ENCODE data around the gene DUSP22.

Gene DUSP22

DNA sequence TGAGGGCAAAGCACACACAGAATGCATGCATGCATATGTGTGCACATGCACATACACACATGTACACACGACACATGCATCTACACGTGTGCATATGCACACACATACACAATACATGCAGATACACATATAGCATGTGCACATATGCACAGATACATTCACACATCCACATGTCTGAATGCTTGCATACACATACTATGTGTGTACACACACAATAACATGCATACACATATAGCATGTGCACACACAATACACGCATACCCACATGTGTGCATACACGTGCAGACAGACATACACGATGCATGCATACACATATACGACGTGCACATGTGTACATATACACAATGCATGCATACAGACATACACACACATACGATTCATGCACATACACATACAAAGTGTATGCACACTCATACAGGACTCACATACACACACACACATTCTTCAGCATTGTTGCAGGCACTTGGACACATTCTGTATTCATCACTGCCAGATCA lies 75.1 kb downstream of the DUSP22 start:
- no peak overlapping the region for H3K4me2 ChIP-seq (ENCODE audit: low read length)
- no peaks in the 10 kb centered on the region for H3K79me2 ChIP-seq (ENCODE audit: control insufficient read depth, low read length)
- H4K20me1 ChIP-seq (ENCODE audit: control insufficient read depth, insufficient read depth, low read depth, low read length), result no peaks in the 10 kb centered on the region
- H3K36me3 ChIP-seq (ENCODE audit: control insufficient read depth, low read length), result no peaks in the 10 kb centered on the region
- peaks cover 16% of the 10 kb centered on the region for H3K27me3 ChIP-seq (ENCODE audit: control insufficient read depth, low read length)
- H3K4me3 ChIP-seq (ENCODE audit: low read length), result no peak overlapping the region
- H3F3A ChIP-seq (ENCODE audit: control insufficient read depth, insufficient read depth), result no peaks in the 10 kb centered on the region
- no peak overlapping the region for H3K27ac ChIP-seq (ENCODE audit: low read depth, low read length)
- TF ChIP-seq EZH2phosphoT487 (IDR thresholded peaks at IDR 0.05; ENCODE audit: borderline replicate concordance, low read length), result no peak
- TF ChIP-seq, protein P1, sequence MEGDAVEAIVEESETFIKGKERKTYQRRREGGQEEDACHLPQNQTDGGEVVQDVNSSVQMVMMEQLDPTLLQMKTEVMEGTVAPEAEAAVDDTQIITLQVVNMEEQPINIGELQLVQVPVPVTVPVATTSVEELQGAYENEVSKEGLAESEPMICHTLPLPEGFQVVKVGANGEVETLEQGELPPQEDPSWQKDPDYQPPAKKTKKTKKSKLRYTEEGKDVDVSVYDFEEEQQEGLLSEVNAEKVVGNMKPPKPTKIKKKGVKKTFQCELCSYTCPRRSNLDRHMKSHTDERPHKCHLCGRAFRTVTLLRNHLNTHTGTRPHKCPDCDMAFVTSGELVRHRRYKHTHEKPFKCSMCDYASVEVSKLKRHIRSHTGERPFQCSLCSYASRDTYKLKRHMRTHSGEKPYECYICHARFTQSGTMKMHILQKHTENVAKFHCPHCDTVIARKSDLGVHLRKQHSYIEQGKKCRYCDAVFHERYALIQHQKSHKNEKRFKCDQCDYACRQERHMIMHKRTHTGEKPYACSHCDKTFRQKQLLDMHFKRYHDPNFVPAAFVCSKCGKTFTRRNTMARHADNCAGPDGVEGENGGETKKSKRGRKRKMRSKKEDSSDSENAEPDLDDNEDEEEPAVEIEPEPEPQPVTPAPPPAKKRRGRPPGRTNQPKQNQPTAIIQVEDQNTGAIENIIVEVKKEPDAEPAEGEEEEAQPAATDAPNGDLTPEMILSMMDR (IDR thresholded peaks at IDR 0.05; ENCODE audit: low read depth, low read length, poor library complexity, severe bottlenecking), result no peak
- peaks cover 32% of the 10 kb centered on the region for H3K9me3 ChIP-seq (ENCODE audit: control insufficient read depth, insufficient read depth, low read length)
- H3K4me1 ChIP-seq (ENCODE audit: control insufficient read depth, low read length), result no peaks in the 10 kb centered on the region
- no peaks in the 10 kb centered on the region for H3K9me2 ChIP-seq (replicated peaks; ENCODE audit: control insufficient read depth, low read length)

DNA sequence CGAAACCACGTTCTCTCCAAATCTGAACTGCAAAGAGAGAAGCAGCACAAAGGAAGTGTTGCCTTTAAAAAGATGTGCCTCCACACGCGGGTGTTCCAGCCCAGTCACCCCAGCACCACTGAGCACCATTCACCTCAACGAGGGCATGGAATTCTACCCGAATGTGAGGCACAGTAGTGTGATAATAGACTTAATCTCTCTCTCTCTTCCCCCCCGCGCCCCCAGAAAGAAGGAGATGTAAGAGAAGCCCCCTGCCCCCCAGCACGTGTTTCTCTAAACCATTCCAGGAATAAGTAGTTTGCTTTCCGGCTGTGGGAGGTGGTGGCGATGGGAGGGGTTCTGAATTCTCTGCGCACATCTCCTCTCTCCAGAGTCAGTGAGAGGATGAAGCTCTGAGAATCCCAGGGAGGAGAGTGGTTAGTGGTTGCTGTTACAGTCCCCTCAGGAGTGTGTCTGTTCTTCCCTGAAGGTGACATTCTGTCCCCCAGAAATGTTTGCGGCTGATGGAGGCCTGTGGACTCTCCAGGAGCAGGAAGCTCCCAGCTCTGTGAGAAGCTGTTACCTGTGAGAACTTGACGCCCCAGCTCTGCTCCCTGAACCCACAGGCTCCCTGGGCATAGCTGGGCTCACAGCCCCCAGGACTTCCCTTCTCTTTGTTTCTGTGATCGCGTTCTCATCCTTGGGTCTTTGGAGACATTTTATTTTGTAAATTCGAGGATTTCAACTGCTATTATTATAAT lies 75.8 kb downstream of the DUSP22 start:
- no peaks in the 10 kb centered on the region for H3K79me2 ChIP-seq (ENCODE audit: control insufficient read depth, low read length)
- no peak overlapping the region for H3K27ac ChIP-seq (ENCODE audit: low read depth, low read length)
- H3K4me3 ChIP-seq (ENCODE audit: low read length), result no peak overlapping the region
- peaks cover 16% of the 10 kb centered on the region for H3K27me3 ChIP-seq (ENCODE audit: control insufficient read depth, low read length)
- no peaks in the 10 kb centered on the region for H4K20me1 ChIP-seq (ENCODE audit: control insufficient read depth, insufficient read depth, low read depth, low read length)
- H3K4me2 ChIP-seq (ENCODE audit: low read length), result no peak overlapping the region
- no peaks in the 10 kb centered on the region for H3K4me1 ChIP-seq (ENCODE audit: control insufficient read depth, low read length)
- no peaks in the 10 kb centered on the region for H3K9me2 ChIP-seq (replicated peaks; ENCODE audit: control insufficient read depth, low read length)
- no peaks in the 10 kb centered on the region for H3K36me3 ChIP-seq (ENCODE audit: control insufficient read depth, low read length)
- H3F3A ChIP-seq (ENCODE audit: control insufficient read depth, insufficient read depth), result no peaks in the 10 kb centered on the region
- TF ChIP-seq, protein P1 (IDR thresholded peaks at IDR 0.05; ENCODE audit: low read depth, low read length, poor library complexity, severe bottlenecking), result no peak
- TF ChIP-seq EZH2phosphoT487 (IDR thresholded peaks at IDR 0.05; ENCODE audit: borderline replicate concordance, low read length), result no peak
- H3K9me3 ChIP-seq (ENCODE audit: control insufficient read depth, insufficient read depth, low read length), result peaks cover 37% of the 10 kb centered on the region

DNA sequence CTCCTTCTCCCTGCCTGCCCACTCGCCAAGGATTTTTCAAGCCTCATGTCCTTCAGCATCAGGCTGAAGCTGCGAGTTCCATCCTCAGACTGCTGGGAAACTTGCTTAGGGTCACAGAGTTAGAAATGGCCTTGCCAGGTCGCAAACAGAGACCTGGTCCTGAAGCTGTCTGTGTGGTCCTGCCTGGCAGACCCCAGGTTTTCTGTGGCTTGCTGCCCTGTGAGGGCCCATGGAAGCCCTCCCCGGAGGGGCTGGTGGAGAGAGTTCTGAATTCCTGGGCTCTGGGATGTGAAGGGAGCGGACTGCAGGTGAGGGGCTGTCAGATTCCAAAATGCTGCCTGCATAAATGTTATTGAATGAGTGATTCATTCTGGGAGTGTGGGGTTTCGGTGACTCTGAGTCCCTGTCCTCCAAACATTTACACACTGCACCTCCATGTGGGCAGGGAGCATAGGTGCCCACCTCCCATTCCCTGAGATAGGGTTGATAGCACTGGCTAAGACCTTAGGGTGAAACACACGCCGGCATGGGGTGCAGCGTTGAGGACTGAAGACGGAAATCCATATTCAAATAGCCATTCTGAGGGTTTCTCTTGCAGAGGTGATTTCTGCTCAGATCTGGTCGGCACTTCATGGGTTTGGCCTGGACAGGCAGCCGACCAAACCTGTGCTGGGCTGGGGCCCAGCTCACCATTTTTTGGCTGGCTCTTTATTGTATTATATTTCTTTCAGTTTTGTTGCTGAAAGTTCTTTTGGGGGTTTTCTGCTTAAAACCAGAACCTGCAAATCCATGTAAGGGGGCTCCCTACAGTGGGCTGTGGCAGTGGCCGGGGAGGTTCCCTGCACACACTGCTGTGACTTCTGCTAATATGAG lies 77.5 kb downstream of the DUSP22 start:
- Histone ChIP-seq H3K9me2 (replicated peaks; ENCODE audit: control insufficient read depth, low read length) (no peaks in the 10 kb centered on the region), H3K9me3 (ENCODE audit: control insufficient read depth, insufficient read depth, low read length) (peaks cover 41% of the 10 kb centered on the region), H4K20me1 (ENCODE audit: control insufficient read depth, insufficient read depth, low read depth, low read length) (no peaks in the 10 kb centered on the region), H3K27ac (ENCODE audit: low read depth, low read length) (no peak overlapping the region), H3K79me2 (ENCODE audit: control insufficient read depth, low read length) (no peaks in the 10 kb centered on the region), H3K4me2 (ENCODE audit: low read length) (no peak overlapping the region), H3K4me3 (ENCODE audit: low read length) (no peak overlapping the region), H3F3A (ENCODE audit: control insufficient read depth, insufficient read depth) (no peaks in the 10 kb centered on the region), H3K36me3 (ENCODE audit: control insufficient read depth, low read length) (no peaks in the 10 kb centered on the region), H3K27me3 (ENCODE audit: control insufficient read depth, low read length) (peaks cover 16% of the 10 kb centered on the region), H3K4me1 (ENCODE audit: control insufficient read depth, low read length) (no peaks in the 10 kb centered on the region)
- TF ChIP-seq, protein P1 (IDR thresholded peaks at IDR 0.05; ENCODE audit: low read depth, low read length, poor library complexity, severe bottlenecking), result no peak
- no peak for TF ChIP-seq EZH2phosphoT487 (IDR thresholded peaks at IDR 0.05; ENCODE audit: borderline replicate concordance, low read length)
